ENCODE data around the gene ARF3.

Gene ARF3

DNA sequence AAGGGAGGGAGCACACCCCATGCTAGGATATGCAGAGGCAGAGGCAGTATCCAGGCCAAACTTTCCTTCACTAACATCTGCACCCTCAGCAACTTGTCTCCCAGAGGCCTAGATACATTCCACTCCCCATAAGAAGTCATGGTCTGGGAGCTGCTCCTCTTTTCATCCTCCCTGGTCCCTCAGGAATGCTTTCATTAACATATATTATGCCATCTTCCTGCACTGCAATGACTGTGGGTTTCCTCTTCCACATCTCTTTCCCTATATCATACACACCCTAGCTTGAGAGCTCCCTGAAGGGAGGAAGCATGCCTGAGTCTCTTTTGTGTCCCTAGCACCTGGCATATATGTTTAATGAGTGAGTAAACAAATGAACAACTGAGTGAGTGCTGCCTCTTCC, 33.3 kb upstream of the ARF3 start:
- DNase-seq (ENCODE audit: low read depth) = no peak
- in situ Hi-C loops (cut with HindIII; ENCODE audit: low sequenced_read_pairs) = no loop called here
- no peak for TF ChIP-seq CTCF (IDR thresholded peaks at IDR 0.05; ENCODE audit: low read depth, low read length, missing control alignments)
- H3K4me3 ChIP-seq (ENCODE audit: low read depth, low read length) = no peak overlapping the region

DNA sequence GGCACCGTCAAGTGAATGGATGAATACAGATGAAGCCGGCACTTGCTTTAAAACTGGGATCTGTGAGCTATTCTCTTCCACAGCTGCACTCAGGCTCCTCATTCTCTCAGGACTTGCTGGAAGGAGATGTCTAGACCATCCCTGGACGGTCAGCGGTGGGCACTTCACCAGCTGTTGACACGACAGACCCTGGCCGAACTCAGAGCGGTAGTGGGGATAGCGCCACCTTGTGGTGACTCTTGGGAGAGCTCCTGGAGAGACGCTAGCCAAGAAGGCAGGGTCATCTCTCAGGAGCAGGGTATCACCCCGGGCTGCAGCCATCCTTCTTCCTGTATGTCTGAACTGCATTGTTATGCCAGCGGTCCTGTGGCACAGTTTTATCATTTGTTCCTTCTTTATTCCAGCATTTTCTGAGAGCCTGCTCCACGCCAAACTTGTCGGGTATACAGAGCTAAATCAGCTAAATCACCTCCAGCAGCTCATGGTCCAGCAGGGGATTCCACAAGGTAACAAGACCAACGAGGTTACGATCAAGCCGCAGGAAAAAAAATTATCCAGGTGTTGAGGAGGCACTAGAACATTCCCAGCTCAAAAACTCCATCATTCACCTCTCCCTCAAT, 30.9 kb upstream of the ARF3 start:
- no peak overlapping the region for H3K4me3 ChIP-seq (ENCODE audit: low read depth, low read length)
- DNase-seq (ENCODE audit: low read depth) = no peak
- in situ Hi-C loops (cut with HindIII; ENCODE audit: low sequenced_read_pairs) = no loop called here
- peak; percentile 83 for TF ChIP-seq CTCF (IDR thresholded peaks at IDR 0.05; ENCODE audit: low read depth, low read length, missing control alignments)

DNA sequence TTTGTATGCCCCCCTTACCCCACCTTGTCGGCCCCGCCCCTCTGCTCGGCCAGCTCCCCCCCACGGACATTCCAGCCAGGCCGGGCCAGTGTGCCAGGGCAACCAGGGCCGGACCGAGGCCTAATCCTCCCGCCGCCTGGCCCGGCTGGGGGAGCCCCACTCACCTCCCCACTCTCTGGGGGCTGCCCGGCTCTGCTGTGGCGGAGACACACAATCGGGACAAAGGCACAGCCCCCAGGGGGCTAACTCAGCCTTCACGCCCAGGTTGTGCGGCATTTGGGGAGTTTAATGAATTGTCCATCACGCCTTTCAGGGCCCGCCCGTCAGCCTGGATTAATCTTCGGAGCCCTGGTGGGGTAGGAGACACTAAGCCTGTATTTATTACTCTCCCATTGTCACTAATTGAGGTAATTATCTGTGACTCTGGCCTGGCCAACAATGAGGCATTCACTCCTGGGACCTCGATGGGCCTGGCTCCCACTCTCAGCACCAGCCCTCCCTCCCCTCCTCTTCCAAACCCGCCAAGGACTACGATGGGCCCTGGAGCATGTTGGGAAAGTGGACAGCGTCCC, 29.5 kb upstream of the ARF3 start:
- no peak for DNase-seq (ENCODE audit: low read depth)
- in situ Hi-C loops (cut with HindIII; ENCODE audit: low sequenced_read_pairs) = no loop called here
- TF ChIP-seq CTCF (IDR thresholded peaks at IDR 0.05; ENCODE audit: low read depth, low read length, missing control alignments) = no peak
- no peak overlapping the region for H3K4me3 ChIP-seq (ENCODE audit: low read depth, low read length)

DNA sequence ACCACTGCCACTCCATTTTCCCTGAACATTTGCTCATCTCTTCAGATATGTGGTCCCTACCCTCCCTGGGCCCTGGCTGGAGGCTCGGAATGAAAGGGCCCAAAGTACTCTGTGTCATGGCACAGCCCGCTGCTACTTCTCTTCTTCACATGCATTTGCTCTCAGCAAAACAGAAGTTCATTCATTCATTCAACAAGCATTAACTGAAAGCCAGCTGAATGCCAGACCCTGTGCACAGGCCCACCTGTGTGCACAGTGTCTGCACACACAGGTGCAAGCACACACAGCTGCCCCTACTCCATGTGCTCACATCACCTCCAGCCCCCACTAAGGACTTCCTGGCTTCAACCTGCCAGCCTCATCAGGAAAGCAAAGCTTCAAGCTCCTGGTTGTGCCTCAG, 28.6 kb upstream of the ARF3 start:
- DNase-seq (ENCODE audit: low read depth) = no peak
- no peak for TF ChIP-seq CTCF (IDR thresholded peaks at IDR 0.05; ENCODE audit: low read depth, low read length, missing control alignments)
- no peak overlapping the region for H3K4me3 ChIP-seq (ENCODE audit: low read depth, low read length)
- in situ Hi-C loops (cut with HindIII; ENCODE audit: low sequenced_read_pairs) = no loop called here

GRCh38 chr12:48985475-48985897, 28.2 kb upstream of the ARF3 start:
- in situ Hi-C loops (cut with HindIII; ENCODE audit: low sequenced_read_pairs) = no loop called here
- H3K4me3 ChIP-seq (ENCODE audit: low read depth, low read length) = no peak overlapping the region
- DNase-seq (ENCODE audit: low read depth) = no peak
- no peak for TF ChIP-seq CTCF (IDR thresholded peaks at IDR 0.05; ENCODE audit: low read depth, low read length, missing control alignments)

GRCh38 chr12:48982397-48983080, 25.3 kb upstream of the ARF3 start:
- in situ Hi-C loops (cut with HindIII; ENCODE audit: low sequenced_read_pairs) = no loop called here
- no peak for TF ChIP-seq CTCF (IDR thresholded peaks at IDR 0.05; ENCODE audit: low read depth, low read length, missing control alignments)
- no peak for DNase-seq (ENCODE audit: low read depth)
- no peak overlapping the region for H3K4me3 ChIP-seq (ENCODE audit: low read depth, low read length)
